Small intestine (tissue), 7 donors: ENCODE results near the gene RAD9A. TPM values are rescaled to one million over a fixed set of nuclear protein-coding genes. Genes with fewer than 3 reads are reported as not detected.

ENCODE experiments used
- DNase-seq, 2 donors: peaks; one replicate each; pipeline versions ENCODE4 v3.0.0 to v3.0.0-alpha.2; 2013
- FAIRE-seq: peaks from 2 replicates; lab custom pipeline; 2012; peaks lifted over from hg19 to GRCh38; lab: Jason Lieb, UNC
- H3K27ac ChIP-seq, 3 donors: one replicate each; pipeline ENCODE4 v1.5.1; 2013; ENCODE audit warnings: low read length in 2 of 3, mild to moderate bottlenecking in 2 of 3, control low read depth in 1 of 3, inconsistent platforms in 1 of 3, low read depth in 1 of 3, moderate library complexity in 1 of 3
- H3K27me3 ChIP-seq, 3 donors: one replicate each; pipeline ENCODE4 v1.6.1; 2013; ENCODE audit warnings: low read length in 3 of 3, inconsistent platforms in 1 of 3; ENCODE audit not compliant: control insufficient read depth in 3 of 3, insufficient read depth in 3 of 3
- H3K36me3 ChIP-seq, 3 donors: one replicate each; pipeline ENCODE4 v1.6.1; 2013; ENCODE audit warnings: low read length in 3 of 3, inconsistent platforms in 1 of 3, low read depth in 1 of 3, mild to moderate bottlenecking in 1 of 3, moderate library complexity in 1 of 3; ENCODE audit not compliant: control insufficient read depth in 3 of 3, insufficient read depth in 2 of 3
- H3K4me1 ChIP-seq, 3 donors: one replicate each; pipeline ENCODE4 v1.6.1; 2013; ENCODE audit warnings: low read length in 2 of 3, inconsistent platforms in 1 of 3, low read depth in 1 of 3, mild to moderate bottlenecking in 1 of 3, moderate library complexity in 1 of 3; ENCODE audit not compliant: control insufficient read depth in 3 of 3, insufficient read depth in 2 of 3
- H3K4me3 ChIP-seq, 3 donors: one replicate each; pipeline ENCODE4 v1.5.1; 2013; ENCODE audit warnings: low read length in 3 of 3, control low read depth in 1 of 3, inconsistent platforms in 1 of 3, low read depth in 1 of 3, mild to moderate bottlenecking in 1 of 3, moderate library complexity in 1 of 3
- H3K9me3 ChIP-seq, 2 donors: one replicate each; pipeline ENCODE4 v1.6.1; 2013; ENCODE audit warnings: low read depth in 1 of 2, low read length in 1 of 2; ENCODE audit not compliant: control insufficient read depth in 2 of 2, insufficient read depth in 1 of 2
- WGBS, 3 donors: extraction: QIAGEN DNeasy Blood & Tissue Kit; methylation state at CpG; one replicate each; pipeline ENCODE4 v1.1.7; 2013; 5-methylcytosine and 5-hydroxymethylcytosine counted together
- polyA plus RNA-seq, 4 donors: library from polyadenylated mRNA; stranded (reverse) in 3 of 4; unstranded in 1 of 4; fragments of 200-250 nt in 3 of 4; fragments of 120-200 nt in 1 of 4; gene quantifications; one replicate each; pipeline versions ENCODE4 v1.2.1 to v1.2.3, GENCODE V29; 2013
- donor health status: healthy with polysubstance abuse.
- donor health status: control.
- donor health status: control.
- donor health status: Bipolar disorder and iron deficiency.
- donor health status: healthy.

Gene RAD9A
- polyA plus RNA-seq, 4 donors, result 19.5 to 88.3 (median 40.7) TPM

- Histone ChIP-seq H3K4me1 (peaks cover 0 to 56% (median 6%) of the 10 kb centered on the region in 3 donors), H3K36me3 (peaks cover 0 to 19% (median 0%) of the 10 kb centered on the region in 3 donors), H3K4me3 (no peak overlapping the region), H3K9me3 (no peaks in the 10 kb centered on the region), H3K27ac (no peak overlapping the region), H3K27me3 (no peaks in the 10 kb centered on the region)
- FAIRE-seq (no peak), DNase-seq (no peak)
- WGBS, 3 donors, result 89 to 98% (median 93%) methylated on average over 2 of the region's 2 CpGs
Observed at GRCh38 chr11:67349457-67349856, 42.3 kb upstream of the RAD9A start.

GRCh38 chr11:67349928-67350465 is 41.8 kb upstream of the RAD9A start:
- 82 to 92% (median 91%) methylated on average over 4 of the region's 4 CpGs for WGBS, 3 donors
- no peak for DNase-seq
- no peak for FAIRE-seq
- Histone ChIP-seq H3K27me3 (no peaks in the 10 kb centered on the region), H3K36me3 (peaks cover 0 to 19% (median 0%) of the 10 kb centered on the region in 3 donors), H3K4me1 (peaks cover 0 to 59% (median 6%) of the 10 kb centered on the region in 3 donors), H3K27ac (no peak overlapping the region), H3K9me3 (no peaks in the 10 kb centered on the region), H3K4me3 (no peak overlapping the region)

- 53 to 55% (median 53%) methylated on average over 11 of the region's 11 CpGs for WGBS, 3 donors
- peak overlapping the region; percentile 35 to 77 (median 74) for H3K27ac ChIP-seq
- no peak for FAIRE-seq
- H3K4me3 ChIP-seq, result no peak overlapping the region
- H3K9me3 ChIP-seq, result no peaks in the 10 kb centered on the region
- peak; percentile 86 to 92 for DNase-seq
- peaks cover 4 to 60% (median 5%) of the 10 kb centered on the region in 3 donors for H3K4me1 ChIP-seq
- no peaks in the 10 kb centered on the region for H3K27me3 ChIP-seq
- H3K36me3 ChIP-seq, result peaks cover 0 to 21% (median 0%) of the 10 kb centered on the region in 3 donors
Observed at GRCh38 chr11:67351275-67352005, 40.3 kb upstream of the RAD9A start.

- H3K36me3 ChIP-seq, result peaks cover 0 to 21% (median 0%) of the 10 kb centered on the region in 3 donors
- FAIRE-seq (no peak), DNase-seq (peak in 1 of 2 donors; percentile 59)
- peaks cover 4 to 69% (median 5%) of the 10 kb centered on the region in 3 donors for H3K4me1 ChIP-seq
- WGBS, 3 donors, result 7 to 12% (median 12%) methylated on average over 22 to 25 of the region's 25 CpGs
- peak overlapping the region; percentile 99 for H3K27ac ChIP-seq
- H3K27me3 ChIP-seq, result no peaks in the 10 kb centered on the region
- no peaks in the 10 kb centered on the region for H3K9me3 ChIP-seq
- peak overlapping the region; percentile 62 to 87 (median 72) for H3K4me3 ChIP-seq
Observed at GRCh38 chr11:67352546-67353316, 39.1 kb upstream of the RAD9A start.

GRCh38 chr11:67353317-67354074 is 38.3 kb upstream of the RAD9A start, which contains the start of gene POLD4:
TSS of gene POLD4 (minus strand) at chr11:67353546. CDS start at chr11:67353399, 147 bp downstream.
- peak; percentile 96 to 98 for DNase-seq
- Histone ChIP-seq H3K4me1 (peaks cover 4 to 66% (median 5%) of the 10 kb centered on the region in 3 donors), H3K9me3 (no peaks in the 10 kb centered on the region), H3K4me3 (peak within 1 kb of the TSS; percentile 62 to 87 (median 72)), H3K27me3 (no peaks in the 10 kb centered on the region), H3K27ac (peak within 1 kb of the TSS; percentile 99), H3K36me3 (peaks cover 0 to 21% (median 0%) of the 10 kb centered on the region in 3 donors)
- WGBS, 3 donors, result 0 to 1% (median 0%) methylated on average over 34 to 37 of the region's 37 CpGs
- FAIRE-seq, result no peak

- peak overlapping the region in 2 of 3 donors; percentile 72 to 87 for H3K4me3 ChIP-seq
- no peaks in the 10 kb centered on the region for H3K27me3 ChIP-seq
- peaks cover 4 to 63% (median 5%) of the 10 kb centered on the region in 3 donors for H3K4me1 ChIP-seq
- peak; percentile 95 to 99 for DNase-seq
- H3K27ac ChIP-seq, result peak overlapping the region; percentile 92 to 99 (median 99)
- 5 to 22% (median 19%) methylated on average over 8 of the region's 8 CpGs for WGBS, 3 donors
- no peaks in the 10 kb centered on the region for H3K9me3 ChIP-seq
- no peak for FAIRE-seq
- H3K36me3 ChIP-seq, result peaks cover 0 to 20% (median 0%) of the 10 kb centered on the region in 3 donors
Observed at GRCh38 chr11:67354075-67355022, 37.4 kb upstream of the RAD9A start.
